Measurements from ENCODE around the gene CRYL1. TPM values are rescaled to one million over a fixed set of nuclear protein-coding genes. Genes with fewer than 3 reads are reported as not detected.

CRYL1 gene, protein sequence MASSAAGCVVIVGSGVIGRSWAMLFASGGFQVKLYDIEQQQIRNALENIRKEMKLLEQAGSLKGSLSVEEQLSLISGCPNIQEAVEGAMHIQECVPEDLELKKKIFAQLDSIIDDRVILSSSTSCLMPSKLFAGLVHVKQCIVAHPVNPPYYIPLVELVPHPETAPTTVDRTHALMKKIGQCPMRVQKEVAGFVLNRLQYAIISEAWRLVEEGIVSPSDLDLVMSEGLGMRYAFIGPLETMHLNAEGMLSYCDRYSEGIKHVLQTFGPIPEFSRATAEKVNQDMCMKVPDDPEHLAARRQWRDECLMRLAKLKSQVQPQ
- total RNA-seq: 47.5 and 51.6 TPM in 2 replicates

DNA sequence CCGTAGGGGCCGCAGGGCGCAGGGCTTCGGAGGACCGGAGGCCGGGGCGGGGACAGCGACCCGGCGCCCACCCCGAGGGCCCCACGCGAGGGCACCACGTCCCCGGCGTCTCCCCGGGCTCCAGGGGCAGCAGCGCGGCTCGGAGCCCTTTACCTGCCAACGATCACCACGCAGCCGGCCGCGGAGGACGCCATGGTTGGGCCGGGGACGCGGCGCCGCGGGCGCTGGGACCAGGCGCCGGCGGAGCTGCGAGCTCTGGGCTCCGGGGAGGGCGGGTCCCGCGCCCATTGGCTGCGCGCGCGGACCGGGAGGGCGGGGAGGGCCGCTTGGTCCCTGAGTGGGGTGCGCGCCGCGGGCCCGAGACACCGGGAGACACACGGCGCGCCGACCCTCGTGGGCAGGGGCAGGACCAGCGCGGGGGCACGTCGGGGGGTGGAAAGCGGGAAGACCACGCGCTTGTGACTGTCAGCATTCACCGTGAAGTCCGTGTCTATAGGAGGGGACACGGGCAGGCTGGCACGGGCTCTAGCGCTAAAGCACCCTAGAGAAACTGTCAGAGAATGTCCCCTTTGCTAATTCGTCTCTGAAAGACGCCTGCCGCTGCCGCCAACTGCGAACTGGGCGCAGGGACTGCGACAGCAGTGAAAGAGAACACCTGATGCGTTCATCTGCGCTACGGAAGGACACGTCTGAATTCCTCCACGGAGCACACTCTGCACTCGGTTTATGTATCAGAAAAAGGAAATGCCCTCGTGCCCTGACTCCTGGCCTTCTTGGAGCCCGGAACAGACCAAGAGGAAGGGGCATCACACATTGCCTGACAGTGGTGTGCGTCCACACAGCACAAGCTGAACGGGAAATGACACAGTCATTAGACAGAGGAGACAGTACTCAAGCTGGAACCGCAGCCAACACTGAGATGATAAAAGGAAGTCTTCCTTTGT lies at the start of gene CRYL1:
CRYL1 (minus strand) TSS at position 257 of the 944 bp plus-strand sequence; CDS start at position 194, 63 bp downstream.

DNA sequence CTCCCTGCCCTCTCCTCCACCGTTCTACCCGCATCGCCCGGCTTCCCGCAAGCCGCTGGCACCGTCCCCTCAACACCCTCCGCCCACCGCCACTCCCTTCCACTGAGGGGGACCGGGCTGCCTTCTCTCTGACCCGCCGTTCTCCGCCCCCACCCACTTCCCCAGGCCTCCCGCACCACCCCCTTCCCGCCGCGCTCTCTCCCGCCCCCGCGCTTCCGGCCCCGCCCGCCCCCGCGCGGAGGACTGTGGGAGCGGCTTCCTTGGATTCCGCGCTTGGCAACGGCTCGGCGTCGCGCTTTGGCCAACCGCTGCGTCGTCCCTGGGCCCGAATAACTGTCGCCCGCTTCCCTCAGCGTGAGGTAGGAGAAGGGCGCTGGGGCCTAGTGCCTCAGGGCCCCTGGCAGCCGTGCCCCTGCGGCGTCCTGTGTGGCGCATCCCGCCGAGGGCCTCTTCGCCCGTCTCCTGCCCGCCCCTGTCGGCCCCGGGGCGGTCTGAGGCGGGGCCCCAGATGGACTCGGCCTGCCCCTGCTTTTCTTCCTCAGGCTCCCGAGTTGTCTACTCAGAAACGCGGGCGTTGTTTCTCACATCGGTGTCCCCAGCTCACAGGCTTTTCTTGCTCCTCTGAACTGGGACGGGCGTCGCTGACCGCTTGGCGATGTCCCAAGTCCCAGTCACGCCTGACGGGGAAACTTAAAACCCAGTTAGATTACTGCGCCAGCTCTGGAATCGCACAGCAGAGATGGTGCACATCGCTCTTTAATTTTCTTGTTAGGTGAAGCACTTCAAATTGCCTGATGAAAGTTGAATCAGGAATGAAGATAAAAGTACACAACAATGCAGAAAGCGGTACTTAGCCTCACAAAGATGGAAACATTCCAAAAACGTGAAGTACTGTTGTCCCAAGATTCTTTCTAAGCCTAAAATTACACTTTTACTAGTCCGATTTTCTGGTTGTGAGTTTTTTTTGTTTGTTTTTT lies 41.5 kb upstream of the CRYL1 start, which contains the start of gene IFT88:
IFT88 (plus strand) TSS at position 260 of the 977 bp plus-strand sequence. CDS start 7,229 bp downstream, outside the sequence.

Other genes with a start within 250 kb of the CRYL1 start
- 4.5 and 5.5 TPM in 2 replicates for gene IFT88, start 41.3 kb upstream of the CRYL1 start, total RNA-seq
- gene IL17D, start 177.8 kb upstream of the CRYL1 start, total RNA-seq: 0.42 and 1.2 TPM in 2 replicates
- gene EEF1AKMT1, start 248.1 kb upstream of the CRYL1 start, total RNA-seq: 12.8 and 19.9 TPM in 2 replicates

Measured in airway epithelial cell (primary cell).